Measurements from ENCODE around the gene FBXL16.

GRCh38 chr16:693766-694165, 11.8 kb downstream of the FBXL16 start:
- no peak for TF ChIP-seq CTCF (IDR thresholded peaks at IDR 0.05; ENCODE audit: low read length)
- TF ChIP-seq EZH2 (IDR thresholded peaks at IDR 0.05; ENCODE audit: borderline replicate concordance, low read length), result no peak

All from OCI-LY1 (cell line).